HG03280 (cell line): ENCODE measurements around the gene LRP6.
"Not testable (repeated sequence)": the region's sequence is repeated elsewhere in the genome, so short reads cannot be mapped to it uniquely, and the experiment has no call there.

ENCODE experiments used
- ATAC-seq: cut with Tn5 transposase; IDR thresholded peaks from one replicate; pipeline ENCODE4 v1.9.1; 2021; ENCODE audit warnings: mild to moderate bottlenecking, moderate library complexity; ENCODE audit not compliant: unreplicated experiment

Gene LRP6

DNA sequence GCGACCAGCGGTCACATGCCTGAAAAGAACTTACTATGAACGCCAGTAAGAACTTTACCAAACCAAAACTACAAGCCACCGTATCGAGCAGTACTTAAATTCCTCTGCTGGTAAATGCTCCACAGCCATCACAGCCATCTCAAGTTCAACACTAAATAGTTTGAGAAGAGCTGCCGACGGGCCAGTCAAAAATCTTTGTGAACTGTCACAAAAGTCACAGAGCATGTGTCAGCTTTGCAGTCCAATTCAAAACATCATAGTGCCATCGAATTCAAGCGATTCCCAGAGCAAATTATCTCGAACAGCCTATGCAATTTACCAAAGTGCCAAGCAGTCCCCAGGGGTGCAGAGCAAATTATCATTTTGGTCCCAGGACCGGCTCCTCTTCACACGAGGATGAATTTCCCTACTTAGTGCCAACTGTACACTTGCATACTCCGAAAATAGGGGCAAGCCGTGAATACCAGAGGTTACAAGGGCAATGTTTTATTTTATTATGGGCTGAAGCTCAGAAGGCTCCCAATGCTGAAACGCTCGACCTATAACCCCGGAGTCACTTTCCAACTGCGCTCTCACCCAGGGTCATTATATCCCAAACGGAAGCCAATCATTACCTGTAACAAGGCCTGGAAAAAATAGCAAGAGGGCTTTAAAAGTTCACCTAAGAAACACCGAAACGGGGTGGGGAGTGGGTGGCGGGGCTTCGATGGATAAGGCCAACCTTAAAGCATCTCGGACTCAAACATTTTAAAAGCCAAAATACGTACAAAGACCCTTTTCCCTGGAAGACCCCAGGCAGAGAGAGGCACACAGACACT, 1.1 kb downstream of the LRP6 start:
- ATAC-seq: no peak

DNA sequence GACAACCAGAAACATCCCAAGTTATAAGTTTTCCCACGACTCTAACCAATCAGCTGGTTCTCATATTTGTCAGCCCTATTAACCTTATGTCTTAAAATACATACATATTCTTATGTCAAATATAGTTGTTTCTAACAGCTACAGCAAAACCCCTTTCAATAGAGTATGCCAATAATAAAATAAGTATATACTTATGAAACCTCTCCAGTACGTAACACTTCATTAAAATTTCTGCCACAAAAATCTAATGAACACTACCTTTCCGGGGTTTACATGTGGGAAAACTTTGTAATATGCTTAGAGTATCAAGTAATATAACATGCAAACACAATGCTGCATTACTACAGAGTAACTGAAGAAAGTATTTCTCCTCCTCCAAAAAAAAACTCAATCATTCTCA, 1.8 kb downstream of the LRP6 start:
- no peak for ATAC-seq

DNA sequence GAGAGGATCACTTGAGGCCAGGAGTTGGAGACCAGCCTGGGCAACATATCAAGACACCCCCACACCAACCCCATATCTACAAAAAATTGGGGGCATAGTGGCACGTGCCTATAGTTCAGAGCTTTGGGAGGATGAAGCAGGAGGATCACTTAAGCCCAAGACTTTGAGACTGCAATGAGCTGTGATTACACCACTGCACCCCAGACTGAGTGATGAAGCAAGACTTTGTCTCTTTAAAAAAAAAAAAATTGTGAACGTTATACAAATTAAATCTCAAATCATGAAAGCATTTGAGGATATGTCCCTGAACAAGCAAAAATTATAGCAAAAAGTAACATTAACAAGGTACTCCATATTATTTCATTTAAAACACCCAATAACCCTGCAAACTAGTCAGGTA, 2.9 kb downstream of the LRP6 start:
- ATAC-seq: no peak

DNA sequence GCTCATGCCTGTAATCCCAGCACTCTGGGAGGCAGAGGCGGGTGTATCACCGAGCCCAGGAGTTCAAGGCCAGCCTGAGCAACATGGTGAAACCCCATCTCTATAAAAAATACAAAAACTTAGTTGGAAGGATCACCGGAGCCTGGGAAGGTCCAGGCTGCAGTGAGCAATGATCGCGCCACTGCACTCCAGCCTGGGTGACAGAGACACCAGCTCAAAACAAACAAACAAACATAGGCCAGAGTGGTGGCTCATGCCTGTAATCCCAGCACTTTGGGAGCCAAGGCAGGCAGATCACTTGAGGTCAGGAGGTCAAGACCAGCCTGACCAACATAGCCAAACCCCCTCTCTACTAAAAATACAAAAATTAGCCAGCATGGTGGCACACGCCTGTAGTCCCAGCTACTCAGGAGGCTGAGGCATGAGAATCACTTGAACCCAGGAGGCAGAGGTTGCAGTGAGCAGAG, 10.5 kb downstream of the LRP6 start:
- not testable (repeated sequence) for ATAC-seq

DNA sequence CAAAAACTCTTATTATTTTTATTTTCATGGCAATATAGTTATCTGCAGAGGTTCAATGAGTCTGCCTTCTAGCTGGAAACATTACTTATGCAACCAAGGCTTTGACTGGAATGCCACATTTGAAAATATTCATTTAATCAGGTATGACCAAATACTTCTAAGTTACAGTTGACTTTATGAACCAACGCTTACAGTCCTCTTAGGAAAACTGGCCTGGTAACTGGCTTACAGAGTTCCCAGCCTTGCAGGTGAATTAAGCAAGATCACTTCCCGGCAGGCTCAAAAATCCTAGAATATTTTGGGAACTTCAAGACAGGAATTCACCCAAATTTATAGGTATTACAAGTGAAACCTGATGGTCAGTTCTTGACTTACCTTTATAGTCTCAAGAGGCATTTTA, 12.3 kb downstream of the LRP6 start:
- no peak for ATAC-seq

DNA sequence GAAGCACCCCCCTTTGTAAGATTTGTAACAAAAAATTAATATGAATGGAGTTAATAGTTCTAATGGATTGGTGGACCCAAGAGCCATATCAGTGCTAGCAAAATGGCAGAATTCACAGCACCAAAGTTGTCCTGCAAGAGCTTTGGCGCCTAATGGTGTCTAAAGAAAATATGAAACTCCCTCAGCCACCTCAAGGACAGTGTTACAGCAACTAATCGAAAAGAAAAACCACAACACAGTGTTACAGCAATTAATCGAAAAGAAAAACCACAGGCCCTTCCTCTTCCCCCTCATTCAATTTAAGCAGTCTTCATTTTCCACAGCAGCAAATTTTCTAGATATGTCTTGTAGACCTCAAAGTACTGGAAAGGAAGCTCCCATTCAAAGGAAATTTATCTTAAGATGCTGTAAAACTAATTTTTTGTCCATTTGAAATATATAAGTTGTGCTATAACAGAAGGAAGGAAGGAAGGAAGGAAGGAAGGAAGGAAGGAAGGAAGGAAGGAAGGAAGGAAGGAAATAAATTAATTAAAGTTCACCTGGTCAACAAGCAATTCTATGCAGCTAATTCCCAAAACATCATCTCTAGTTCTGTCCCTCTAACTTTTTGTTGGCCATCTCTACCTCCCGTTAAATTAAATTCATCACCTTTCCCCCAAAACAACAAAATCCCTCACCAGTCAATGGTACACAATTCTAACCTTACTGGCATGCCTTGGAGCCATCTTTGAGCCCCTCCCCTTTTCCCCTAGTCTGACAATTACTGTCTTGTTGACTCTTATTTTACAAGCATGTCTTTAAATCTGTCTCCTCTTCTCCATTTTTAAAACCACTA, 17.4 kb downstream of the LRP6 start:
- no peak for ATAC-seq

DNA sequence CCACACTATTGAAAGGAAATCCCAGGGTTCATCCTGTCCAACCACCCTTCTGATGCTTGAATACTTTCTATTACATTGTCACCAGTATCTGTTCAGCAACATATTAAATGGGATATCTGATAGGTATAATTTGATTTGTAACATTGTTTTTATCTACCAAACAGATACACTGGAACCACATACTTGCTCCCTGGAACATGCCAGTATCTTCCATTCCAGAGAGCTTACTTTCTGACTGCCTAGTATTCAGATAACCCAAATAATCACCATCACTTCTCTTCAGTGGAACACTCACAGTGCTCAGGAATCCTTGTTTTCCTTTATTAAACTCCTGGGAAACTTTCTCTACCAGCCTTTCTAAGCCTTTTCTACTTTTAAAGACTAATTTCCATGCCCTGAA, 19.3 kb downstream of the LRP6 start:
- no peak for ATAC-seq

DNA sequence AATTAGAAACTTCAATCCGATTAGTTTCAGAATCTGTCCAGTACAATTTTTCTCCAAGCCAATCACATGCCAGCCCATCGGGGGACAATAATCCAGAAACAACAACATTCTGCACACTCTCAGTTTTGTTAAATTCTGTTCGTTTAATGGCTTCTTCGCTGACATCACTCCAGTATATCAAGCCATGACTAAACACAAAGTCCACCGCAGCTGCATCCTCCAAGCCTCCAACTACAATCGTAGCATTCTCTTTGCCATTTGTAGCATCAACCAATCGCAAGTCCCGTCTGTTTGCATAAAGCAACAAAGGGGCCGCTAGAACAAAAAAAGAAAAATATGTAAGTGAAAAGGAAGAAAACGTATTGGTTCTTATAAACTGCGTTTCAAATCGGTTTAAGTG, 22.5 kb downstream of the LRP6 start:
- ATAC-seq: no peak

DNA sequence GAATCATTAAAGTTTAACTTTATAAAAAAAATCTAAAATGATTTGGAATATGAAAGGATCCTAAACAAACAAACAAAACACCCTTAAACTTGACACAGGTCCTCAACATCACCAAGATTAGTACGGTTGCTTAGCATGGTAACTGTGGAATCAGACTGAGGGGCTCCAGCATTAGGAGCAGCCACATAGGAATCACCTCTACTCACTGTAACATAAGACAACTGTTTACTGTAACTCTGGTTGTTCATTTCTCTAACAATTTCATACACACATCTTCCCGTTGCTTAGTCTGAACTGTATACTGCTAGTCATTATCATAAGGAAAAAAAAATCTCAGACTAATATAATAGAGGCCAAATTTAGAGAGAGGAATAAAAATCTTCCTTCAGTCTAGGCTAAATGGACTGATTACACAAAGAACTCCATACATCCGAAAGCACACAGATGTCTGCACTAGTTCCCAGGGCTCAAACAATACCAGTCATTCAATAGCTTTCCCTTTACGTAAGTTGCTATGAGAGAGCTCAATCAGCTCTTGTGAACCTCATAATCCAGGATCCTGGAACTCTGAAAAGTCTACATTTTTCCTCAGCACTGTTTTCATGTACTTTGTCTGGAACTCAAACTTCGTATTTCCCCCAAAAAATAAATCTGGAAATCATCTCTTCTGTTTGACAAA, 26.0 kb downstream of the LRP6 start:
- ATAC-seq: no peak

DNA sequence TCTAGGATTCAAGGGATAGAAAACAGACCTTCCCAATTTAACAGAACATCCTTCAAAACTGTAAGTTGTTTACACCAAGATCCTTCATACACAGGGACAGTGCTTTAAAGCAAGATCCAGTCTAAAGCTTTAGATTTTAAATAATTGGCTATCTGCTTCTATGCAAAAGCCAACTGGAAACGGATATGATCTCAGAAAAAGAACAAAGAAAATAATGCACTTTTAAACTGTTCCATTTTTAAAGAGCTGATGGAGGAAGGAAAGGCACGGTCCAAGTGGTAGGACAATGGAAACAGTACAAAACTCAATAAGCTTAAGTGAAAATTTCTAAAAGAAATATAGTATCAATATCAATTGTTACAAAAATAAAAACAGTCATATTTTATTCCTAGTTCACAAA, 27.7 kb downstream of the LRP6 start:
- ATAC-seq: no peak

DNA sequence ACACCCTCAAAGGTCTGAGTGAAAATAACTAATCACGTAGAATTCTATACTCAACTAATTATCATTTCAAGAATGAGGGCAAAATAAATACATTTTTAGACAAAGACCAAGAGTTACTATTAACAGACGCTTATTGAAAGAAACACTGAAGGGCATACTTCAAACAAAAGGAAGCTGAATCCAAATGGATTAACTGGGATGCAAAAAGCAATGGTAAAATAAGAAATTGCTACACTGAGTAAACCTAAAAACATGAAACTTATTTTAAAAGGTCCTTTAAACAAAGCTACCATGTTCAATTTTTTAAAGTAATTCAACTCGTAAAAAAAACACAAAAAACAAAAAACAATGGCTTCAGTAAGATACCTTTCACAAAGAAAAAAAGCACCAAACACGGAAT, 28.2 kb downstream of the LRP6 start:
- no peak for ATAC-seq

DNA sequence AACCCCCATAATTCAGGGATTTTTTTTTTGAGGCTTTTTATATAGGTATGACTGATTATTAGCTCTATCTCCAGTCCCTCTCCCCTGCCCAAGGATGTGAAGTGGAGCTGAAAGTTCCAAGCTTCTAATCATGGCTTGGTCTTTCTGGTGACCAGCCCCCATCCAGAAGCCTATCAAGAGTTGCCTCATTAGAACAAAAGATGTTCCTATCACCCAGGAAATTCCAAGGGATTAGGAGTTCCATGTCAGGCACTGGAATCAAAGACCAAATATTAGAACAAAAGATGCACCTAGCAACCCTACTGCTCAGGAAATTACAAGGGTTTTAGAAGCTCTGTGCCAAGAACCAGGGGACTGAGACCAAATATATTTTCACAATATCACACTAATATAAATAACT, 29.9 kb downstream of the LRP6 start:
- no peak for ATAC-seq

DNA sequence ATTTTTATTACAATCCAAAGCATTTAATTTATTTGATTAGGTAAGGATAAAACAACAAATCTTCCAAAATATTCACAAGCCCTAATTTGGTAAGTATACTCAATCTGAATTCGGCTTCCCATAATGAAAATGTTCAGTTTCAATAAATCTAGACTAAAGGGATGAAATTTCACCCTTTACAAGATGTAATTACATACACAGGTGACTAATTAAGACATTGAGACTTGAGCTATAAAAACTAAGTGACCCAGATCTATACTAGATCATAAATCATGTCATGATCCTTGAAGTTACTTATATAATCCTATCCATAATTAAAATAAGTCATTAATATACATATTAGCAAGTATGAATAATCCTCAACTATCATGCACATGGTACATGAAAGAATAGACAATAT, 36.6 kb downstream of the LRP6 start:
- ATAC-seq: no peak

DNA sequence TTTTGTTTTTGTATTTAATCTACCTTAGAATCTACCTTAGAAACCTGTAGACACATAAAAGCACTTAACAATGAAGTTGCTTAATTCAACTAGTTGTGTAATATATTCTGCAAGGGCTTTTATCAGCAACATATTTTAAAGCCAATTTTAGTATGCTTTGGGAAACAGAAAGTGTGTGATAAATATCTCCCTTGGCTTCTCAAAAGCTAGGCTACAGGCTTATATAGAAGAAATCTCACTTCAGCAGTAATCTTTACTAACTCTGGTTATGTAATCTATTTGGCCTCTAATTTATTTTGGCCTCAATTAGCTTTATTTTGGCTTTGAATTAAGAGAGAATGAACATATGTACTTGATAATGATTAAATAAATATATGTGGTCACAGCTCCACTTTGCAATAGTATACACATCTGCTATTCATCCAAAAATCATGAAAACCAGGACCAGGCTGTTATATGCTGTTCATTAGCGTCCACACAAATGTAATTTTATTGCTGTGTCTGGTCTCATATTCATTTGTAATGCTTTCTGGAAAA, 37.2 kb downstream of the LRP6 start:
- ATAC-seq: no peak

DNA sequence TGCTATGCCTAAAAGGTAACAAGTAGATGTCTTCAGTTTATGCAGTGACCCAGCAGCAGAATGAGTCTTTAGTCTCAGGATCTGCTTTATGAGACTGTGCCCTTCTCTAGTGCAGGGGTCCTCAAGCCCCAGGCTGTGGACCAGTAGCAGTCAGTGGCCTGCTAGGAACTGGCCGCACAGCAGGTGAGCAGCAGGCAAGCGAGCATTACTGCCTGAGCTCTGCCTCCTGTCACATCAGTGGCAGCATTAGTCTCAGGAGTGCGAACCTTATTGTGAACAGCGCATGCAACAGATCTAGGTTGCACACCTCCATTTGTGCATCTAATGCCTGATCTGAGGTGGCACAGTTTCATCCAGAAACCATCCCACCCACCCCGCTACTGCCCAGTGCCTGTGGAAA, 38.4 kb downstream of the LRP6 start:
- no peak for ATAC-seq

DNA sequence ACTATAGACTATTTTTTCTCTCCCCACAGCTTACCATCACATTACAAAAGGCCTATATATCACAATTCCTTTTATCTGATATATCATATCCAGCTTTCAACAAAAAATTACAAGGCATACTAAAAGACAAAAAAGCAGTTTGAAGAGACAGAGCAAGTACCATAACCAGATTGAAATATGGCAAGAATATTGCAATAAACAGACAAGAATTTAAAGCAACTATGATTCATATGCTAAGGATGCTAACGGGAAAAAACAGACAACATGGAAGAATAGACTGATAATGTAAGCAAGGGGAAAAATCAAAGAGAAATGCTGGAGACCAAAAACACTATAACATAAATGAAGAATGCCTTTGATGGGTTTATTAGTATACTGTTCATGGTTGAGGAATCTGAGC, 40.7 kb downstream of the LRP6 start:
- no peak for ATAC-seq

DNA sequence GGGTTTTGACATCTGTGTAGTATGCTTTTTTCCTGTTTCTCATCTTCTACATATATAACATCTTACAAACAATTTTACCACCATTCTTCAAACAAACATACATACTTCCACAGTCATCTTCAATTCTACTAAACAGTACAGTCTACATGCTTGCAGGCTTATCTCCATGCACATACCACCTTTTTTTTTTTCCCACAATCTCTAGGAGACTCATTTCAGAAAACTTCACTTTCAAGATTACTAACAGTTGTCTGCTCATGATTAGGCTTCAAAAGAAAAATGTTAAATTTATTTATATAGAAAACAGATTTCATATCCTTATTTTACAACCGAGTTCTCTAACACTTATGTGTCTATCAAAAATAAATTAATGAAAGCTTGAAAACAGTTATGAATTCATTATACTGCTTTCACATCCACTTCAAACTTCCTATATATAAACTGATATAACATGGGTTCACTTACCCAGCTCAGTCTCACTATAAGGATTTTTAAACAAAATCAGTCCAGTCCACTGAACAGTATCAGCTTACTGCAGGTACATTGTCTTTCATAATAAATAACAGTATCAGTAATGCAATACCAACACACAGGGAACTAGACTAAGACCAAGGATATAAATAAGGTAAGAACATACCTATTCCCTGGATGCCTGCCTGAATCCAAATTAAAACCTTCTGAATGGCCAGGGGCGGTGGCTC, 42.5 kb downstream of the LRP6 start:
- ATAC-seq: no peak

DNA sequence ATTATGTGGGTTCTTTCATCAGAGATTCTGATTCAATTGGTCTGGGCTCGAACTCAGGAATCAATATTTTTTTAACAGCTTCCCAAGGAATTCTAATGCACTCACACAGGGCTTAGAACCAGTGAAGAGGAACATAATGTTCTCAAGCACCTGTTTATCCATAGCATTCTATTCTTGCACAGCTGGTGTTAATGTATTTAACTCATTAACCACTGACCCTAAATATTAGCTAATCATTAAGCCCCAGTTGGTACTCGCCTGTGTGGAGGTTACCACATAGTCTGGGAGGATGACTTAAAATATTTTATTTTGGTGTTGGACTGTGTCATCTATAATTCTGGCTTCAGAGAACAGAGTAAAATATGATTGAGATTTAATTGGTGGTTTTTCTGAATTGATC, 45.3 kb downstream of the LRP6 start:
- ATAC-seq: no peak

DNA sequence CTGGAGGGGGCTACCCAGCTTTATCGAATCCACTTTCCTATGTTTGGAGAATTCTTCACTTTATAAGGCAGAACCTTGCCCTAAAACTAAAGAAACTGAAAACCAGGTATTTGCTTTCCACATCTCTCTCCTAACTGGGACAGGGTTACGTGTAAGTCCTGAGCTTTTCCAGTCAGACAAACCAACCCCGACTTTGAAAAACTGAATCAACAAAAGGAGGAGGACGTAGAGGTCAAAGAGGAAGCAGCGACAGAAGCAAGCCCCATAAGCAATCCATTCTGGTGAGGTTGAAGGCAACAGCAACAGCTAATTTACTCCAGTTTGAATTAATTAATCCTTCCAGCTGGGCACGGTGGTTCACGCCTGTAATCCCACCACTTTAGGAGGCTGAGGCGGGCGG, 47.2 kb downstream of the LRP6 start:
- ATAC-seq: no peak

DNA sequence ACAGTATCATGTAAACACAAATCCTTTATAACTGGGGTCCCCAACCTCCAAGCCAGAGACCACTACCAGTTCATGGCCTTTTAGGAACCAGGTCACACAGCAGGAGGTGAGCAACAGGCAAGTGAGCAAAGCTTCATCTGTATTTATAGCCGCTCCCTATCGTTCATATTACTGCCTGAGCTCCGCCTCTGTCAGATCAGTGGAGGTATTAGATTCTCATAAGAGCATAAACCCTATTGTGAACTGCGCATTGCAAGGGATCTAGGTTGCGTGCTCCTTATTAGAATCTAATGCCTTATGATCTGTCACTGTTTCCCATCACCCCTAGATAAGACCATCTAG, 49.9 kb downstream of the LRP6 start:
- no peak for ATAC-seq
